Measurements from ENCODE around the gene DUSP8.

The DUSP8 gene

DNA sequence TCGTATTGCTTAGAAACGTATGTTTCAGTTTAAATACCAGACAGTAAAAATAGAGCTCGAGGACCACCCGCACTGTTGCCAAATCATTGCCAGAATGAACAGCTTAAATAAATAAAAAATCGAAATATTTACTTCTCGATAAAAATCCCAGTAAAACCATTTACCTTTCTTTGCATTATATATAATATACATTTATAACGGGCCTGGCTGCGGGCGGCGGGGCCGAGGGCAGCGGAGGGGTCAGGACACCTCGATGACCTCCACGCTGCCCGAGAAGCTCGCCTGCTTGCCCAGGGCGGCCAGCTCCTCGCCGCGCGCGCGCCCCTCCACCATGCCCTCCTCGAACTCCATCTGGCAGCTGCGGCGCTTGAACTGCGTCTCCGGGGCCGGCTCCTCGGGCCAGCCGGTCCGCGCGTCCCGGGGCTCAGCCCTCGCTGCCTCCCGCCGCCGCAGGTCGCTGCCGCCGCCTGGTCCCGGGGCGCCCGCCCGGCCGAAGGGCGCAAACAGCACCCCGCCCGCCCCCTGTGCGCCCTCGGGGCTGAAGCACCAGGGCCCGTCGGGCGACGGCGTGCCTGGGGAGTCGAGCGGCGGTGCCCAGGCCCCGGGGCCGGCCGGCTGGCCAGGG, 15.7 kb downstream of the DUSP8 start:
- Mint-ChIP-seq H3K4me1 (no peaks in the 10 kb centered on the region), H3K27ac (no peak overlapping the region), H3K4me3 (no peak overlapping the region), H3K27me3 (ENCODE audit: low read depth) (peaks cover 74% of the 10 kb centered on the region), H3K36me3 (ENCODE audit: low read depth) (no peaks in the 10 kb centered on the region), H3K9me3 (no peaks in the 10 kb centered on the region)
- no peak for TF ChIP-seq CTCF (IDR thresholded peaks at IDR 0.05; ENCODE audit: unreplicated experiment in 3 of 3)

DNA sequence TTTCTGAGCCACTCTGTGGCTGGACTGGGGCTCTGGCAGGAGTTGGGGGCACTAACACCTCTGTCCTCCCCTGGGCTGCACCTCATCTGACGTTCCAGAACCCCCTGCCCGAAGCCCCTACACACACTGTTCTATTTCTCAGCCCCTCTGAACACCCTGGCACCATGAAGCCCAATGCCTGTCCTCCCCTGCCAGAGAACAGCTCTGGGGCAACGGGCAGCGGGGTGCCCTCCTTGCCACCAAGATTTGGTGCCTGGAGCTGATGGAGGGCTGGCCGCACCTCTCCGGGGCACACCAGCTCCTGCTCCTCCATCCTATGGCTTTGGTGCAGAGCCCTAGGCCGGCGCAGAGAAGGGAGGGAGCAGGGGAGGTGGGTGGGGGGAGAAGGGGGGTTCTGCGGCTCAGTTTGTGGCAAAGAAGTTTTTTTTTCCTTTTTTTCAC, 16.3 kb downstream of the DUSP8 start:
- no peak for TF ChIP-seq CTCF (IDR thresholded peaks at IDR 0.05; ENCODE audit: unreplicated experiment in 3 of 3)
- H3K4me3 Mint-ChIP-seq = no peak overlapping the region
- H3K4me1 Mint-ChIP-seq = no peaks in the 10 kb centered on the region
- H3K36me3 Mint-ChIP-seq (ENCODE audit: low read depth) = no peaks in the 10 kb centered on the region
- H3K27me3 Mint-ChIP-seq (ENCODE audit: low read depth) = peaks cover 74% of the 10 kb centered on the region
- H3K9me3 Mint-ChIP-seq = no peaks in the 10 kb centered on the region
- H3K27ac Mint-ChIP-seq = no peak overlapping the region

DNA sequence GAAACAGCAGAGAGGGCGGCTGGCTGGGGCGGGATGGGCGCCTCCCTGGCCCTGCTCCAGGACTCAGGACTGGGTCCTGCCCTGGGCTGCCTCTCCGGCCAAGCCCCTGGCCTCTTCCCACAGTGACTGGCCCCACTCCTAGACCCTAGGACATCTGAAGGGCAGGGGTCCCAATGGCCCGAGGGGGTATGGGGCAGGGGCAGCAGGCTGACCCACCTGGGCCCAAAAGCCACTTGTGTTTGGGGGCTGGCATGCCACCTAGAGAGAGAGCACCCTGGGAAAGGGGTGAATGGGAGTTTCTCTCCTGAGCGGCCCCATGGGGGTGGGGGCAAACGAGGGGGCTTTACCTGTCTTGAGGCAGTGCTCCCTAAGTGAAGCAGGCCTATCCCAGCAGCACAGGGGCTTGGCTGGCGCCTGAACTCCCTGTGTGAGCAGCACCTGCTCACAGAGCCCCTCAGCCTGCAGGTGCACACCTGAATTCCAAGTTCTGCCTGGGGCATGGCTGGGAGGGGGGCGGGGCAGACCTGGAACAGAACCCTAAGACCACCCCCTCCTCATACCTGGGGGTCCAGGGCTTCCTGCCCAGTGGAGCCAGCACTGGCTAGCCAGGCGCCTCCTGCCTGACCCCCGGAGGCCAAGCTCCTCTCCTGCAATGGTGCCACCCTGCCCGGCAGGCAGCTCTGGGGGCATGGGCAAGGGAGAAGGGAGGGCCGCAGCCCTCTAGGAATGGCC, 16.9 kb downstream of the DUSP8 start:
- Mint-ChIP-seq H3K36me3 (ENCODE audit: low read depth) (no peaks in the 10 kb centered on the region), H3K4me3 (no peak overlapping the region), H3K27me3 (ENCODE audit: low read depth) (peaks cover 73% of the 10 kb centered on the region), H3K9me3 (no peaks in the 10 kb centered on the region), H3K27ac (no peak overlapping the region), H3K4me1 (no peaks in the 10 kb centered on the region)
- no peak for TF ChIP-seq CTCF (IDR thresholded peaks at IDR 0.05; ENCODE audit: unreplicated experiment in 3 of 3)

- Mint-ChIP-seq H3K4me3 (no peak overlapping the region), H3K9me3 (no peaks in the 10 kb centered on the region), H3K36me3 (ENCODE audit: low read depth) (no peaks in the 10 kb centered on the region), H3K27me3 (ENCODE audit: low read depth) (peaks cover 75% of the 10 kb centered on the region), H3K4me1 (no peaks in the 10 kb centered on the region), H3K27ac (no peak overlapping the region)
- no peak for TF ChIP-seq CTCF (IDR thresholded peaks at IDR 0.05; ENCODE audit: unreplicated experiment in 3 of 3)
Observed at GRCh38 chr11:1553808-1554594, 18.1 kb downstream of the DUSP8 start.

DNA sequence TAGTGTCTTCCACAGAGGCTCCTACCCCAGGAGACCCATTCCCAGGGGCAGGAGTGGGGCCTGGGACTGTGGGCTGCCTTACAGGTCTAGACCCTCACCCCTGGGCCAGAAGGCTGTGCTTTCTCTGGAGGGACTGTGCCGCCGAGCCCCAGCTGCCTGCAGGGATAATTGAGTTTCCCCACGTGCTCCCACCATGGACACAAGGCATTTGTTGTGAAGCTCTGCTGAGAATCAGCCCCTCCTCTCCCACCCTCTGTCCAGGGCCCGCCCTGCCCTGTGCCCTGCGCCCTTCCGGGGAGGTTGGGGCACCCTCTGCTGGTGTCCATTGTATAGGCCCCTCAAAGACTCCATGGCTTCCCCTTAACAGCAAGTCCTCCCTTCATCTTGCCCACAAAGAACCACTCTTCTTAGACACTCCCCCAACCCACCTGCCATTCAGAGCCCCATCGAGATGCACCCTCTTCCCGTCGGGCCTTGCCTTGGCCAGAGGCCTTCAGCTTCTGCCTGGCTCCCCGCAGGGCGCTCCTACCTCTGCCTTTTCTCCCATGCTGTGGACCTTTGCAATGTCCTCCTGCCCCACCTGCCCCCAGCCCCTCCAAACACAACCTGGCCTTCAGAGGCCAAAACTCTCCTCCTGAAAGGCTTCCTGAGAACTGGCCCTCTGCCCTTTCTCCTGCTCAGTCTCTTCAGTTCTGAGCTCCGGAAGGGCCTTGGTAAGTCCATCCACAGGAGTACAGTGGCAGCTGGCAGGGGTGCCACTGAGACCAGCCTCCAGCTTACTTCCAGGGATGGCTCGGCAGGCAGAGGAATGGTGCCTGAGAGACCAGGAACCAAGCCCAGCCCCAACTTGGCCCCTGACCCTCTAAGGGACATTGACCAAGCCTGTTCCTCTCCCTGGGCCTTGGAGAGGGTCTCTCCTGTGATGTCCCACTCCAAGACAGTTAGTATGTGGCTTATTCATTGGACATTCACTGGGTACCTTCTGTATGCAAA, 22.4 kb downstream of the DUSP8 start:
- H3K4me3 Mint-ChIP-seq = no peak overlapping the region
- no peaks in the 10 kb centered on the region for H3K36me3 Mint-ChIP-seq (ENCODE audit: low read depth)
- no peaks in the 10 kb centered on the region for H3K4me1 Mint-ChIP-seq
- H3K27ac Mint-ChIP-seq = no peak overlapping the region
- TF ChIP-seq CTCF (IDR thresholded peaks at IDR 0.05; ENCODE audit: unreplicated experiment in 3 of 3) = no peak
- no peaks in the 10 kb centered on the region for H3K9me3 Mint-ChIP-seq
- peaks cover 80% of the 10 kb centered on the region for H3K27me3 Mint-ChIP-seq (ENCODE audit: low read depth)
